Measurements from ENCODE around the gene PLA2G3.
"Not testable (repeated sequence)": the region's sequence is repeated elsewhere in the genome, so short reads cannot be mapped to it uniquely, and the experiment has no call there.

PLA2G3 gene, protein sequence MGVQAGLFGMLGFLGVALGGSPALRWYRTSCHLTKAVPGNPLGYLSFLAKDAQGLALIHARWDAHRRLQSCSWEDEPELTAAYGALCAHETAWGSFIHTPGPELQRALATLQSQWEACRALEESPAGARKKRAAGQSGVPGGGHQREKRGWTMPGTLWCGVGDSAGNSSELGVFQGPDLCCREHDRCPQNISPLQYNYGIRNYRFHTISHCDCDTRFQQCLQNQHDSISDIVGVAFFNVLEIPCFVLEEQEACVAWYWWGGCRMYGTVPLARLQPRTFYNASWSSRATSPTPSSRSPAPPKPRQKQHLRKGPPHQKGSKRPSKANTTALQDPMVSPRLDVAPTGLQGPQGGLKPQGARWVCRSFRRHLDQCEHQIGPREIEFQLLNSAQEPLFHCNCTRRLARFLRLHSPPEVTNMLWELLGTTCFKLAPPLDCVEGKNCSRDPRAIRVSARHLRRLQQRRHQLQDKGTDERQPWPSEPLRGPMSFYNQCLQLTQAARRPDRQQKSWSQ

GRCh38 chr22:31139866-31140716 is at the start of gene PLA2G3:
Gene PLA2G3, minus strand, starts transcription at chr22:31140508. Its CDS starts 154 bp downstream, at chr22:31140354.
- no peak for DNase-seq (ENCODE audit: low read depth in 2 of 2)

DNA sequence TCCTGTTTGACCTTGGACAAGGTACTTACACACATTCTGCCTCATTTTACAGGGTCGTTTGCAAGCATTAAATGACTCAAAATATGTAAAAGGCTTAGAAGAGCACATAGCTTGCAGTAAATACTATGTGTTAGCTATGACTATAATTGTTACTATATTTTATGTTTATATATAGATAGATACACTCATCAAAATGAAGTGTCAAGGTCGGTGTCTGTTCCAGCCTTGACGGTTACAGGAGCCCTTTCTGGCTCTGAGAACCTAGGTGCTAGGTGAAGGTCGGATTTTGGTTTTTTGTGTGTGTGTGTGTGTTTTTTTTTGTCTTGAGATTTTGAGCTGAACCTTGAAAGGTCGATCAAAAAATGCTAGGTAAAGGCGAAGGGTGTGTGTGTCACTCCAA is 47.3 kb upstream of the PLA2G3 start:
- no peak for DNase-seq (ENCODE audit: low read depth in 2 of 2)

GRCh38 chr22:31185056-31185455 is 44.7 kb upstream of the PLA2G3 start:
- DNase-seq (ENCODE audit: low read depth in 2 of 2): no peak

- DNase-seq (ENCODE audit: low read depth in 2 of 2): no peak
Measured at GRCh38 chr22:31184015-31184414, 43.7 kb upstream of the PLA2G3 start.

DNA sequence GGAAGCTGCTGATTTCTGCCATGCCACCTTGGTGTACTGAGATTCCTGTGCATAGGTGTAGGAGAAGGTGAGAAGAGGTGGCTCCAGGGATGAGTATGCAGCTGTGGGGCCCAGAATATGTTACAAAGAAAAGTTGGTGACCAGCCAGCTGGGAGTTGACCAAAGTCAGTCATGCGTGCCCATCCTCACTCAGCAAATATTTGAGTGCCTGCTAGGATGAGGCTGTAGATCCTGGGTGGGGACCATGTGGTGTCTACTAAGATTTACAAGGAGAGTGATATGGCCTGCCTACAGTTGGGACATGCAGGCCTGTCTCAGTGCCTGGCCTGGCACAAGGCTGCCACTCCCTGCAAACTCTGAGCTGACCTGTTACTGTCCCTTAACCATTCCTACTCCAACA is 39.0 kb upstream of the PLA2G3 start:
- no peak for DNase-seq (ENCODE audit: low read depth in 2 of 2)

- DNase-seq (ENCODE audit: low read depth in 2 of 2): no peak
Measured at GRCh38 chr22:31178859-31179258, 38.6 kb upstream of the PLA2G3 start.

- DNase-seq (ENCODE audit: low read depth in 2 of 2): no peak
Measured at GRCh38 chr22:31177420-31178162, 37.3 kb upstream of the PLA2G3 start.

DNA sequence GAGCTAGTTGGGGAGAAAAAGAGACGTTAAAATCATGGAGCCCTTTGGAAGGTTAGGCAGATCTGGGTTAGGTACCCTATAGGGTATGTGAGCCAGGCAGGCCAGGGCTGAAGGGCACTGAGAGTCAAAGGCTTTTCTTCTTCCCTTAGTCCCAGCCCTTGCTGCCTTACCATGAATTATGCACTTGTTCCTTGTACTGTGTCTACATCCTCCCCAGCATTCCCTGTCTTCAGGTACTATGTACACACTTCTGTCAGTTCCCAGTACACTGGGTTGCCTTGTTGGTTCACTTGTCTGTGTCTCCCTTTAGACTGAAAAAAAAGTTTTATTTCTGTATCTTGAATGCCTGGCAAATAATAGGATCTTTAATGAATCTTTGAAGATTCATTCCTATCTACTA is 36.6 kb upstream of the PLA2G3 start:
- no peak for DNase-seq (ENCODE audit: low read depth in 2 of 2)

GRCh38 chr22:31173386-31174145 is 33.3 kb upstream of the PLA2G3 start:
- DNase-seq (ENCODE audit: low read depth in 2 of 2): no peak

DNA sequence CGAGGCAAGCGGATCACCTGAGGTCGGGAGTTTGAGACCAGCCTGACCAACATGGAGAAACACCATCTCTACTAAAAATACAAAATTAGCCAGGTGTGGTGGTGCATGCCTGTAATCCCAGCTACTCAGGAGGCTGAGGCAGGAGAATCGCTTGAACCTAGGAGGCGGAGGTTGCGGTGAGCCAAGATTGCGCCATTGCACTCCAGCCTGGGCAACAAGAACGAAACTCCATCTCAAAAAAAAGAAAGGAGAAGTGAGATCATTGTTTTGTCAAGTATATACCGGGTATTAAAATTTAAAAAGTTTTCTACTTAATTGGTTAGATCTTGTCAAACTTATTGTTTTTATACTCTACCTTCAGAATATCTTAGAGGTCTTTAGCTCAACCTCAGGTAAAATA is 31.4 kb upstream of the PLA2G3 start:
- DNase-seq (ENCODE audit: low read depth in 2 of 2): not testable (repeated sequence)

DNA sequence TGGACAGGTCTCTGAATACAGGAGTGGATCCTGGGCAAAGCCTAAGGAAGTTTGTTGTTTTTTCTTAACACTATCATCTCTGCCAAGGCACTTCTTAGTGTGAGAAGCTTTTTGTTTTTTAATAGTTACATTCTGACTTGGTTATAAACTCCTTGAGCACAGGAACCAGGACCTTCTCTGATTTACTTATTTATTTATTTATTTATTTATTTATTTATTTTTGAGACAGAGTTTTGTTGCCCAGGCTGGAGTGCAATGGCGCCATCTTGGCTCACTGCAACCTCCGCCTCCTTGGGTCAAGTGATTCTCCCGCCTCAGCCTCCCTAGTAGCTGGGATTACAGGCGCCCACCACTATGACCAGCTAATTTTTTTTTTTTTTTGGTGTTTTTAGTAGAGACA is 30.7 kb upstream of the PLA2G3 start:
- no peak for DNase-seq (ENCODE audit: low read depth in 2 of 2)

GRCh38 chr22:31162015-31162765 is 21.9 kb upstream of the PLA2G3 start:
- DNase-seq (ENCODE audit: low read depth in 2 of 2): no peak

- DNase-seq (ENCODE audit: low read depth in 2 of 2): no peak
Measured at GRCh38 chr22:31161386-31161785, 21.1 kb upstream of the PLA2G3 start.

GRCh38 chr22:31160328-31160978 is 20.1 kb upstream of the PLA2G3 start:
- DNase-seq (ENCODE audit: low read depth in 2 of 2): no peak

- DNase-seq (ENCODE audit: low read depth in 2 of 2): no peak
Measured at GRCh38 chr22:31155422-31155821, 15.1 kb upstream of the PLA2G3 start.

DNA sequence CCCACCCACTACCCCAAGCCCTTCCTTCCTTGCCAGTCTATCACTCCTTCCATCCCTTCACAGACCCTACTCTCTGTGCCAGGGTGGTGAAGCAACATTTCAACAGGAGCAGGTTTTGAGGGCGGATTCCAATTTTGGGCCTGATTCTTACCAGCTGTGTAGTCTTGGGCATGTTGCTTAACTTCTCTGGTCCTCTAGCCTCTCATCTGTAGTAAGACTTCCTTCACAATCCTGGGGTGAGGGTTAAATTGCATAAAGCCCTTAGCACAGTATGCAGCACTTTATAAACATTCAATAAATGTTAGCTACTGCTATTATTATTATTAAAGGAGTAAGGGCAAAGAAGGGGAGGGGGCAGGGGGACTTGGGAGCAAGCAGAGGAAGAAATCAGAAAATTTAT is 14.7 kb upstream of the PLA2G3 start:
- DNase-seq (ENCODE audit: low read depth in 2 of 2): no peak

DNA sequence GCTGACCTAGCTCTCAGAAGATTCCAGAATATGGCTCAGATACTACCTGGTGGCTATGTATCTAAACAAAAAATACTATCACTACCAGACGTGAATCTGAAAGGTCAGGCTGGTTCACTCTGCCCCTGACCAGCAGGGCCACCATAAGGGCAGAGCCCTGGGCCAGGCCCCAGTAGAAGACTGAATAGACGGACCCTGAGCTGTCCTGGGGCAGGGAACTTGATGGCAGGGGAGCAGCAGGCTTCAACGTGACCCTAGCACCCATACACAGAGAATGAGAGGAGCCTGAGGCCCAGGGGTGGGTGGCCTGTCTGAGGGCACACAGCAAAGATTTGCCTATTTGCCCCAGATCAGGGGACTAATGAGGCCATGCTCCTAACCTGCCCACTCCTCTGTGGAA is 13.0 kb upstream of the PLA2G3 start:
- no peak for DNase-seq (ENCODE audit: low read depth in 2 of 2)

- DNase-seq (ENCODE audit: low read depth in 2 of 2): no peak
Measured at GRCh38 chr22:31151872-31152271, 11.6 kb upstream of the PLA2G3 start.

- no peak for DNase-seq (ENCODE audit: low read depth in 2 of 2)
Measured at GRCh38 chr22:31150615-31151014, 10.3 kb upstream of the PLA2G3 start.
